GM19023 (cell line): ENCODE data around the gene CAMTA2.

ENCODE experiments used
- ATAC-seq: cut with Tn5 transposase; IDR thresholded peaks from one replicate; pipeline ENCODE4 v1.9.1; 2021; ENCODE audit warnings: mild to moderate bottlenecking, moderate library complexity; ENCODE audit not compliant: unreplicated experiment

Gene CAMTA2

DNA sequence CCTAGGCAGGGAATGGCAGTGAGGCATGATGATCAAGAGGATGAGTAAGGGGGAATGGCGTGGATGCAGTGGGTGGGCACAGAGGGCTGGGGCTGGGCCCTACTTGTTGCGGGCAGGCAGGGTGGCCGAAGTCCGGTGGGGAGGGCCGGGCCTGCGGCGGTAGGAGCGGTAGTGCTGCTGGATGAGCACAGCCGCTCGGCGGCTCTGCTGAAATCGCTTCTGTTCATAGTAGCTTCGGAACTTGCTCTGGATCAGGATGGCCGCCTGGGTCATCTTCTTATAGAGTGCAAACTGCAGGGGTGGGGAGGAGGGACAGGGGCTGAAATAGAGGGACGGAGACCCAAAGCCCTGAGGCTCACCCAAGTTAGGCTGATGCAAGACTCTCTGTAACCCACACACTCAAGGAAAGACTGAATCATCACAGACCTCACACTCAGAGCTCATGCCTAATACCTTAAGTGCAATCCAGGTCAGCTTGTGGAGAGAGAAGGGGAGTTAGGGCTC lies 18.4 kb downstream of the CAMTA2 start:
- ATAC-seq = no peak

DNA sequence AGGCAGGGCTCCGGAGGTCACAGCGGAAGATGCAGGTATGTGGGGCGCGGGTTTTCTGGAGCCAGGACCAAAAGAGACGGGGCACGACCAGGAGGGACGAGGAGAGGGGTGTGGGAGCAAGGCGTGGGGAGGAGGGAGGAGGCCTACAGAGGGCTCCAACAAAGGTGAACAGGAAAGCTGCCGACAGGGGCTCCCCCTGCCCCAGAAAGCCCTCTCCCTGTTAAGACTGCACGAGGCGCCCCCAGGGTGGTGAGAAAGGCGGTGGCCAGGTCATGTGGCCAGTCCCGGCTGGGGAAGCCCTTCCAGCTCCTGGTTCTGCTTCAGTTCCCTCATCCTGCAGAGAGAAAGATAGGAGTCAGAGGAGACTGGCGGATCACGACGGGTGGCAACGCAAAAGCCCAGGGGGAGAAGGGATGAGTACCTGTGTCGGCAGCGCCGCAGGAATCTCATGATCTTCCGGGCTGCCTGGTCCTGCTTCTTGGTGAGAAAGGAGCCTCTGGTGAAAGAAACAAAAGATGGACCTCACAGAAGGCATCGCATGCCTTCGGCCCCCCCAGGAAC lies 18.9 kb downstream of the CAMTA2 start:
- ATAC-seq = no peak

DNA sequence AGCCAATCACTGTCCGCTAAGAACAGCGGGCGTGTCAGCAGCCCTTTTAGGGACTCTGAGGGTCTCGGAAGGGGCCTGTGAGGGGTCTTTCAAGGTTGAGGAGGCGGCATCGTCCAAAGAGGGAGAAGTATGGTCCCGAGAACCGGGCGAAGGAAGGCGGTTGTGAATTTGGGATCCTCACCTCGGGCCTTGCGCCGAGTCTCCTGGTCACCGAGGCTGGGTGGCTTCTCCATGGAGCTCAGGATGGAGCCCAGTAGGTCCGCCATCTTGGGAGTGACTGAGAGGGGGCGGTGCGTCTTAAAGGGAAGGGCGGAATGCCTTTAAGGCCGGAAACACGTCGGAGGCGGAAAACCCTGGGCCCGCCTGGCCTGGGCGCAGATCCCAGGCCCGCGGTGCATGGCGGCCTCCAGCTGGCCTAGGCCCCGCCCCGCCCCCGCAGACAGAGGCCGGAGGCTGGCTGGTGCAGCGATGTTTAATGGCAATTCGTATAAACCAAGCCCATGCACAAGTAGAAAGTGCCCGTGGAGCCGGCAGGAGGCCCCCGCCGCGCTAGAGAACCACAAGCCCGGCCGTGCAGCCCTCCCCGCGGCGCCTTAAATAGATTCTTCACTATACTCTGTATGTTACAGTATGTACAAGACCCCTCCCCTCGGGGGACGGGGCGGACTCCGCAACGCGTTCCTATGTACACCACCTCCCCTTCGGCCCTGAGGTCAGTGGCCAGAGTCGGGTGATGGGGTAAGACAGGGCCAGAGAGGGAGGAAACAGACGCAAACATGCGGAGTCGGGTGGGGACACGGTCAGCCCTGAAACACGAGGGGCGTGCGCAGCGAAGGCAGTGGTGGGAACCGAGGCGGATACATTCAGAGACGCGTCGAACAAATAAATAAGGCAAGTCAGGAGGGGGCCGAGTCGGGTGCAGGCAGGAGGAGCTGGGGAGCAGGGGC lies 19.7 kb downstream of the CAMTA2 start, which contains the start of gene SPAG7:
SPAG7 (minus strand) TSS at position 279 of the 947 bp plus-strand sequence; CDS start at position 266, 13 bp downstream.
- ATAC-seq = peak; percentile 54

DNA sequence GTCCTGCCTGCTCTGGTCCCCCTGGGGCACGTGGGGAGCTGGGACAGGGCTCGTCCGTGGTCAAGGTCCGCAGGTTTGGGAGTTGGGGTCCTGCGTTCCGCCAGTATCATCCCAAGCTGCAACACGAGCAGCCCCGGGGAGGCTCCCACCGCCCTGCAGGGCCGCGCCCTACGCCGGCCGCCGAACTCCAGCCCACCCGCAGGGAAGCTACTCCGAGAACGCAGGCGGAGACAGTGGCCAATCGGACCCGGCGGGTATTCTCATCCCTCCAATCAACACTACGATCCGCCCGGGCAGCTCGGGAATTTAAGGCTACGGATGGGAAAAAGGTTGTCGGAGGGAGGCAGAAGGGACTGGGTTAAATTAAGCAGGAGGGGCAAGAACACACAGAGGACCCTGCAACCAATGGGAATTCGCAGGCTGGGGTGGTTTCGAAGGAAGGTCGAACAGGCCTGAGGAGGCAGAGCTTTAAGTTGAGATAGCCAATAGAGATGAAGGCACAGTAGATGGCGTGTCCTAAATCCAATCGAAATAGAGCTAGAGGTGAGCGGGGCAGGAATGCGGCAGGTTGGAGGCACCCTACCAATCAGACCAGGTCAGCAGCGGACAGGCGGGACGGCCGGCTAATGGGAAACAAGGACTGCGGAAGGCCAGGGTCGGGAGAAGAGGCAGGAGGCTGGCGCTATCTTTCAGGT lies 20.5 kb downstream of the CAMTA2 start:
- peak; percentile 82 for ATAC-seq

DNA sequence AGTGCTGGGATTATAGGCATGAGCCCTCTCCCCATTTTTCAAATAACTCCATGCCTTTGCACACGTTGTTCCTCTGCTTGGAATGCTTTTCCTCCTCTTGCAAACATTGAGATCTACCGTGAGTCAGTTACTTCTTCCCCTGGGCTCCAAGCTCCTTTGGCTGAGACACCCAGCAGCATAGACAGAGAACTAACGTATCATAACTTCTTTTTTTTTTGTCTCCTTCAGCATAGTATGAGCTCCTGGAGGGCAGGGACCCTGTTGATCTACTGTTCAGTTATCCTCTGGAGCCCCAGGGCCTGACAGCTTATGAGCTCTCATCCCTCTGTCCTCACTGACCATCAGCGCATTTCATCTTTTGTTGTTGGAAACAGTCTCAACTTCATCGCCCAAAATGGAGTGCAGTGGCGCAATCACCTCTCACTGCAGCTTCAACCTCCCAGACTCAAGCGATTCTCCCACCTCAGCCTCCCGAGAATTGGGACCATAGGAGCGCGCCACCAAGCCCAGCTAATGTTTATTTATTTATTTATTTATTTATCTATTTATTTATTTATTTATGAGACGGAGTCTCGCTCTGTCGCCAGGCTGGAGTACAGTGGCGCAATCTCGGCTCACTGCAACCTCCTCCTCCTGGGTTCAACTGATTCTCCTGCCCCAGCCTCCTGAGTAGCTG lies 22.0 kb downstream of the CAMTA2 start:
- ATAC-seq = no peak

DNA sequence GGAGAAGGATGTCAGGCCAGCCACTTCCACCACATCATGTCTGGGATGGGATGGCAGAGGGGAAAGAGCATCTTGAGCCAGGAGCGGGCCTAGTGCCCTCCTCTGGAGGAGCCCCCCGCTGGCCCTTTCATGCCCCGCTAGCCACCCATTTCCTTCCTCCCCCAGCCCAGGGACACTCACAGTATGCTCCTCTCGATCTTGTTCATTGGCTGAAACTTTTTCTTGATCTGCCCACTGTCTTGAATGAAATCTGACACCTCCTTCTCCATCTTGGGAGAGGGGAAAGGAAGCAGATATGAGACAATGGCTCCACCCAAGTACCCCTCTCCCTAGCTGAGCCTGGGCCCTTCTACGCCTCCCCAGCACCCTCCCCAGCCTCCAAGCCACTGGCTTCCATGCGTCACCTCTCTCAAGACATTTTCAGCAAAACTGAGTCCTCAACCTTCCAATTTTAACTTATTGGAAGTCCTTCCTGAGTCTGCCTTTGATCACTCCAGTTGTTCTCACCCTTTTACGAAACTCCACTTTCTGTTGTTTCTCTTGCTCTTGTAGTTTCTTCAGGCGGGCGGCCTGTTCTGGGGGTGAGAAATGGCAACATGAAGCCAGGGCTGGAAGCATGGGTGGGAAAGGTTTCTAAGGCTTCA lies 27.1 kb downstream of the CAMTA2 start:
- no peak for ATAC-seq

DNA sequence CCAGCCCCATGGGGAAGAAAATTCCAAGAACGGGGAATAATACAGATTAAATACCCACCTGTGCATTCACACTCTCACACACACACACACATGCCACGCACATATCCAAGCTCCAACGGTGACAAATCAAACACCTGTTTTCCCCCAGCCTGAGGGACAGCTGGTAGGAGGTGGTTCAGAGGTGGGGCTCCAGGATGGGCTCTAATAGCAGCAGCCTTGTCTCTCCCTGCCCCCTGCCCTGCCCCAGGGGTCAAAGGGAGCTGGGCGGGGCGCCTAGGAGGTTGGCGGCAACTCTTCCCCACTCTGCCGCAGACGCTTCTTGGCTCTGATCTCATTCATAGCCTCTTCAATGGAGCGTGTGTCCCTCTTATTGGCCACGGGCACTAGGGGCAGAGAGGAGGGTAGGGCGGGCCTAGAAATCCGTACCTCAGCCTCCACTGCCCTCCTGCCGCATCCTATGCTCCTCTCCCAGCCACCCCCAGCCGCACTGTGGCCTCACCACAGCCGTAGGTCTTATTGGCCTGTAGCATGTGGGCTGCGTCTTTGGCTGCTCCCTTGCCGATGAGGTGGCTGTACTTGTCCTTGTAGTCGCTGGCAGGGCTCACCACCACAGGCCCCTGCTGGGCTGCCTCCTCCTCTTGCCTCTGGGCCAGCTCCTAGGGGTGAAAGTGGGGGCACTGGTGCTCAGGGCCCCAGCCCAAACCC lies 28.1 kb downstream of the CAMTA2 start:
- ATAC-seq = no peak

DNA sequence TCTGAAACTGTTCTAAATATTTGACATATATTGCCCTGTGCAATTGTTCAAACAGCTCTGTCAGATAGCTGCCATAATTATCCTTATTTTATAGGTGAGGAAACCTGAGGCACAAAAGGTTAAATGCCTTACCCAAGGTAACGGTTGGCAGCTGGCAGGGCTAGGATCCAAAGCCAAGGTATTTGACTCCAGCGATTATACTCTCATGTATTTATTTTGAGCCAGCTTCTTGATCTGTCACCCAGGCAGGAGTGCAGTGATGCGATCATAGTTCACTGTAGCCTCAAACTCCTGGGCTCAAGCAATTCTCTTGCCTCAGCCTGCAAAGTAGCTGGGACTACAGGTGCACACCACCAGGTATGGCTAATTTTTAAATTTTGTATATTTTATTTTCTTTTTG lies 29.4 kb downstream of the CAMTA2 start:
- ATAC-seq = no peak

DNA sequence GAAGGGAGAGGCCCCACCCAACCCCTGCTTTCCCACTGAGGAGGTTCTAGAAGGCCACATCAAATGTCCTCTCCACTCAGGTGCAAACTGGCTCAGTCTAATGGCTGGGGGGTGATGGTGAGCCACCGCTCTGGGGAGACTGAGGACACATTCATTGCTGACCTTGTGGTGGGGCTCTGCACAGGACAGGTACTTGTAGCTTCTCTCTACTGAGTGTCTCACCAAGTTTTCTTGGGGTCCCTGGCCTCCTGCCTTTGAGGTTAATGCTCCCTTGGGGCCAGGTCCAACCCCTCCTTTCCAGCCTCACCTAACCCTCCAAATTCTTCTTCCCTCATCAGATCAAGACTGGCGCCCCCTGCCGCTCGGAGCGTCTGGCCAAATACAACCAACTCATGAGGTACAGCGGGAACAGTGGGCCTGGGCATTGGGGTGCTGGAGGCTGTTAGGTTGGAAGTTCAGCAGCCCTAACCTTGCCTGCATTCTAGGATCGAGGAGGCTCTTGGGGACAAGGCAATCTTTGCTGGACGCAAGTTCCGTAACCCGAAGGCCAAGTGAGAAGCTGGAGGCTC lies 30.9 kb downstream of the CAMTA2 start:
- no peak for ATAC-seq

DNA sequence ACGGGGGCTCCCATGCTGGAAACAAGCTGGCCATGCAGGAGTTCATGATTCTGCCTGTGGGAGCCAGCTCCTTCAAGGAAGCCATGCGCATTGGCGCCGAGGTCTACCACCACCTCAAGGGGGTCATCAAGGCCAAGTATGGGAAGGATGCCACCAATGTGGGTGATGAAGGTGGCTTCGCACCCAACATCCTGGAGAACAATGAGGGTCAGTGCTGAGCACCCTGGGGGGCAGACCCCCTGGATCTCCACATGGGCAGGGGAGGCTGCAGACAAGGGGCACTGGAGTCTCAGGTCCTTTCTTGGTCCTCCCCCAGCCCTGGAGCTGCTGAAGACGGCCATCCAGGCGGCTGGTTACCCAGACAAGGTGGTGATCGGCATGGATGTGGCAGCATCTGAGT lies 32.4 kb downstream of the CAMTA2 start:
- no peak for ATAC-seq

DNA sequence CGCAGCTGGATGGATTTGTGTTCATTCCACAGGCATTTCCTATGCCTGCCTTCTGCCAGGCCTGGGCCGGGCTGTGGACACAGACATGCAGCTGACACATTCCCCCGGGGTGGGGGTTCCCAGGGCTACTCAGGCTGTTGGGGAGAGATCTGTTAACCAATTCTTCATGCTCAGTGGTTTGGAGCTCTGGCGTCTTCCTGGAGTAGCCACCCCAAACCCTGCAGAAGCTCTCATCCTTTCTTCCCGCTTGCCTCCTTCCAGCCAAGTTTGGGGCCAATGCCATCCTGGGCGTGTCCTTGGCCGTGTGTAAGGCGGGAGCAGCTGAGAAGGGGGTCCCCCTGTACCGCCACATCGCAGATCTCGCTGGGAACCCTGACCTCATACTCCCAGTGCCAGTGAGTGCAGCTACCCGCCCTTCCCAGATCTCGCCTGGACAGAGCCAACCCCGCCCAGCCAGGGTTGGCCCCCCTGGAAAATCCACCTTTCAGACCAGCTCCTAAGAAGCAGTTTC lies 34.0 kb downstream of the CAMTA2 start:
- no peak for ATAC-seq

DNA sequence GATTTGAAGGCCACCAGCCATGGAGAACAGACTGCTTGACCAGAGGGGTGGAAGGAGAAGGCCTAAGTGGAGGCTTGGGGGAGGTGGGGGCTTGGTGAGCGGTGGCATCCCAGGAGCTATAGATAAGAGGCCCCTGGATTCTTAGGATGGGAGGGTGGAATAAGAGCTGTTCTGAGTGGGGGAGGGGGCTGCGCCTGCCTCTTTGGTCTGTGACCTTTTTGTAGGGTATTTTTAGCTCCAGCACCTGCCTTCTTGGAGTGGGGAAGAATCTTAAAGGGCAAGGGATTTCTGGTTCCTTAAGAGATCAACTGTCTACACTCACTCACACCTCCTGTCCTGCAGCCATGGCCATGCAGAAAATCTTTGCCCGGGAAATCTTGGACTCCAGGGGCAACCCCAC lies 36.0 kb downstream of the CAMTA2 start:
- ATAC-seq = no peak

DNA sequence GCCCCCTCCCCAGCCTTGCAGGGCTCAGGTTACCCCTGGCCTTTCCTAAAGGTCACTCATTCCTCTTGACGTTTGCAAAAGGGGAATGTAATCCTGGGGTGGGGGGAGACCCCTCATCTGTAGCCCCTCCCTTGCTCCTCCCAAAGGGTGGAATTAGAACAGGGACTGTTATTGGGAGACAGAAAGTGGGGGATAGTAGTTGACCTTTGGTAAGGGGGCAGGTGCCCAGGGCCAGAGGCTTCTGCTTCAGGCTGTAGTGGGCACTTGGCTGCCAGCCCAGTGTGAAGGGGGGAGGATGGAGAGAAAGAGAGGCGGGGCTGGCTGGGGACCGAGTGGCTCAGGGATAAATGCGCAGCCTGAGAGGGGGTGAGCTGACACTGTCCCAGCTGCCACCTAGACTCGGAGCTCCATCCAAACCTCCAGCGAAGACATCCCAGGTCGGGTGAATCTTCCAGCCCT lies 36.7 kb downstream of the CAMTA2 start, which contains the start of gene ENO3:
ENO3 (plus strand) TSS at position 374 of the 459 bp plus-strand sequence. CDS start 711 bp downstream, outside the sequence.
- no peak for ATAC-seq

DNA sequence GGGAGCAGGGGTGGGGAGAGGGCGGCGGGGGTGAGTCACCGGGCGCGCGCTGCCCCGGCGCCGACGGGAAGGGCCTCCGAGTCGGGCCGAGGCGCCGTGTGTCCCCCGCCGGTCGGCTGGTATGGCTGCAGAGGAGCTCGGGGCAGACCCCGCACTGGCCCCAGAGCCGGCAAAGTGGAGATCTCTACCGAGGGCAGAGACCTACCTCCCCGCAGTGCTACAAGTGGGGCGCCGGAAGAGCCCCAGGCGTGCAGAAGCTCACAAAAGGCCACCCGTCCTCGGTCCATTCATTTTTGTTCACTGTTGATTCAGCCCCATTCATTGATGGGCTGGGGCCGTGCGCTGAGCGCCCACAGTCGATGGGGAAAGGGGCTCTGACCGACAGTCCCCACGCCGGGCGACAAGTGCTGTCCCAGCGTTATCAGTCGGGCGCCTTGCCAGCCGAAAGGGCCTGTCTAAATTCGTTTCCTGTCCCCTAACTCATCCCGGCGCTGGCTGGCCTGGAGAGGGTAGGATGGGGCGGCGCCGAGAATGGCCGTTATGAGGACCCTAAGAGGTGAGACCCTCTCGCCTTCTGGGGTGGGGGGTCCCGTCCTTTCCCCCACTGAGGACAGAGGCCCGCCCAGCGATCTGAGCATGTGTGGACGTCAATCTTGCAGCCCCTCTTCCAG lies 37.3 kb downstream of the CAMTA2 start:
- ATAC-seq = peak; percentile 2

DNA sequence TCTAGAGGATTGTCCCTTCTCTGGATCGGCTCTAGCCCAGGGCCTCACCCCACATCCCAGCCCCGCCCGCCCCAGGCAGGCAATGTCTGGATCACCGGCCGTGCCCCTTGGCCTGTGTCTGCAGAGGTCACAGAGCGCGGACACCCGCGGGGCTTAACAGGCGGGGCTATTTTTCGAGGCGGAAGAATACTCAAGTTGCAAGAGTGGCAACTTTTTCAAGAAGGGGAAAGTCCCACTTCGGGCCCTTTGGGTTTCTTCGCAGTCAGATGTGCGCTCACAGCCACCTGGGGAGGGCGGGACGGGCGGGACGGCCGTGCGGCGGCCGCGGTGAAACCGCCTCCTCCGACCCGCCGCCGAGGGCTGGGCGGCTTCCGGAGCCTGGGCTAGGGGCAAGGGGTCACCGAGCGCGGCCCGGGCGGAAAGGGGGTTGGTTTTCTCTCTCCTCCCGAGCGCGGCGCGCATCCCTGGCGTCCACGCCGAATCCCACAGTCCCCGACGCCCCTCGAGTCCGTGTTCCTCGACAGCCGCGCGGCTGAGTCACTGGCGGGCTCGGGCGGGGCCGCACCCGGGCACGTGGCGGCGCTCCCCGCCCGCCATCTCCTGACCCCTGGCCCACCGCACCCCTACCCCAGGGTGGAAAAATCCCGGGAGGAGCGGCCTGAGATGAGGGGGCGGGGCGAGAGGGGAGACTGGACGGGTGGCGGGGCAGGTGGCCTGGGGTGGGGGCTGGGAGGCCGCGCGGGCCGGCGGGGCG lies 38.0 kb downstream of the CAMTA2 start:
- peak; percentile 36 for ATAC-seq

DNA sequence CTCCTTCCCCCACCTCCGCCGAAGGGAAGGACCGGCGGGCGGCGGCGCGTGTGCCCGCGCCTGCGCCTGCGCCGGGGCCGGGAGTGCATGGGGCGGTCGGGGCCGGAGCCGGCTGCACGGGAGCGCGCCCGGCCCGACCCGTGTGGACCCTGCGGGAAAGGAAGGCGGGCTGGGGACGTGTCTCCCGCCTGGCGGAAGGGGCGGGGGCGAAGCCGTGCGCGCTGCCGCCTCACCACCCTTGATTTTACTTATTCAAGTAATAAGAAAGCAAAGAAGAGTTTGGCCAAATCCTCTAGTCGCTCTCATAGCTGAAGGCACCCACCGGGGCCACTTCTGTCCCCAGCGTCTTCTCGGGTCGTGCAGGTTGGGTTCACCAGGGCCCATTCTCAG lies 38.5 kb downstream of the CAMTA2 start:
- ATAC-seq = peak; percentile 33

DNA sequence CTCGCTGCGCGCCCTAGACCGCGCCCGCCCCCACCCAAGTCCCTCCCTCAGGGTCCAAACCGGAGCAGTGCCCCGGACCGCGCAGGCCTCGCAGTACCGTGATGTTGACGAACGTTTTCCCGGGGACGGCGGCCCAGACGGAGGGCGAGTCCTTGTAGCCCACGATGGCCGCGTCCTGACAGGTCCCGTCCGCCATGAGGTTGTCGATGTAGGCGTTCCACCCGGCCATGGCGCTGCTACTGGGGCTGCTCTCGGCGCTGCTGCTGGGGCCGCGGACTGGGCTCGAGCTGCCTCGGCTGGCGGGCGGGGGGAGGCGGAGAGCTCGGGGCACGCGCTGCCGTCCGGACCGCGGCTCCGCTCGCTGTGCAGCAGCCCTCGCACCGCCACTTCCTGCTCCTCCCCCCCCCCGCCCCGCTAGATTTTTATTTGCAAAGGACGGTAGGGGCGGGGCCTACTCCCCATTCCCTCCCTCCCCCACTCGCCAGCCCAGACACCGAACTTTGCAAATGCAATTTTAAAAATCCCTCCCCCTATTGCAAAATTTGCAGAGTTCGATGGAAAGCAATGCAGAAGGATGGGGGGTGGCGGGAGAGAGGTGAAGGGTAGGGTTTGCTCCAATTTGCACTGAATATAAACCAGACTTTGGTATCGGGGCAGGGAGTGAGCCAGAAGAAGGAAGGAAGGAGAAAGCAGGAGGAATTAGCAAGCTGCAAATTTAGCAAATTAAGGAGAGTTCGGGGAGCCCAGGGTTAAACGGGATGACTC lies 39.1 kb downstream of the CAMTA2 start, which contains the start of gene PFN1:
PFN1 (minus strand) TSS at position 365 of the 765 bp plus-strand sequence; CDS start at position 229, 136 bp downstream.
- ATAC-seq = no peak
